Duodenal mucosa (tissue), 2 donors: ENCODE results near the gene CANT1.

Experiments used
- H3K27ac ChIP-seq: one replicate; pipeline ENCODE4 v1.7.0; 2013; ENCODE audit warnings: low read depth, low read length
- H3K27me3 ChIP-seq, 2 donors: one replicate each; pipeline ENCODE4 v1.7.0; 2013; ENCODE audit warnings: low read length in 2 of 2, control low read depth in 1 of 2; ENCODE audit not compliant: insufficient read depth in 2 of 2, control insufficient read depth in 1 of 2
- H3K36me3 ChIP-seq, 2 donors: one replicate each; pipeline ENCODE4 v1.7.0; 2013; ENCODE audit warnings: low read length in 2 of 2, control low read depth in 1 of 2; ENCODE audit not compliant: insufficient read depth in 2 of 2, control insufficient read depth in 1 of 2
- H3K4me1 ChIP-seq, 2 donors: one replicate each; pipeline ENCODE4 v1.7.0; 2013; ENCODE audit warnings: low read length in 2 of 2, control low read depth in 1 of 2; ENCODE audit not compliant: insufficient read depth in 2 of 2, control insufficient read depth in 1 of 2
- H3K4me3 ChIP-seq, 2 donors: one replicate each; pipeline ENCODE4 v1.7.0; 2013; ENCODE audit warnings: low read length in 2 of 2, low read depth in 1 of 2
- H3K9ac ChIP-seq, 2 donors: one replicate each; pipeline ENCODE4 v1.7.0; 2013; ENCODE audit warnings: low read length in 2 of 2, low read depth in 1 of 2
- H3K9me3 ChIP-seq, 2 donors: one replicate each; pipeline ENCODE4 v1.7.0; 2013; ENCODE audit warnings: low read length in 2 of 2, control low read depth in 1 of 2; ENCODE audit not compliant: control insufficient read depth in 1 of 2

The CANT1 gene

GRCh38 chr17:79009397-79010303 lies at the start of gene CANT1:
TSS of gene CANT1 (minus strand) at chr17:79009764. CDS start at chr17:78997622, 12,142 bp downstream.
- Histone ChIP-seq H3K27me3 (no peaks in the 10 kb centered on the region), H3K36me3 (peaks cover 0 to 10% of the 10 kb centered on the region in 2 donors), H3K27ac (peak within 1 kb of the TSS; percentile 74), H3K4me1 (peaks cover 41 to 47% of the 10 kb centered on the region in 2 donors), H3K9me3 (no peaks in the 10 kb centered on the region), H3K9ac (peak within 1 kb of the TSS; percentile 91 to 94), H3K4me3 (peak within 1 kb of the TSS; percentile 82 to 91)

- Histone ChIP-seq H3K36me3 (no peaks in the 10 kb centered on the region), H3K27ac (no peak overlapping the region), H3K27me3 (no peaks in the 10 kb centered on the region), H3K4me1 (no peaks in the 10 kb centered on the region), H3K9me3 (no peaks in the 10 kb centered on the region), H3K9ac (no peak overlapping the region), H3K4me3 (no peak overlapping the region)
Measured at GRCh38 chr17:79057737-79058385, 48.3 kb upstream of the CANT1 start.

DNA sequence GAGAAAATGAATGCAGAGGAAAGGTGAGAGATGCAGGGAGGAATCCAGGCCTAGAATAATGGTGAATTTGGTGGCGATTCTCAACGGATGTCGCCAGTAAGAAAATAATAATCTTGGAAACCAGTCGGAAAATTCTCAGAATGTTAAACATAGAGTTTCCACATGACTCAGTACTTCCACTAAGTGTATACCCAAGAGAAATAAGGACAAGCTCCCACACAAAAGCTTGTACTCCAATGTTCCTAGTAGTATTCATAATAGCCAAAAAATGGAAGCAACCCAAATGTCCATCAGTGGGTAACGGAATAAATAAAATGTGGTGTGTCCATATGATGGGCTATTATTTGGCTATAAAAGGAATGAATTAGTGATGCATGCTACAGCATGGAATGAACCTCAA lies 45.6 kb upstream of the CANT1 start:
- no peak overlapping the region for H3K9ac ChIP-seq
- no peaks in the 10 kb centered on the region for H3K36me3 ChIP-seq
- H3K27ac ChIP-seq: no peak overlapping the region
- no peaks in the 10 kb centered on the region for H3K9me3 ChIP-seq
- H3K4me1 ChIP-seq: no peaks in the 10 kb centered on the region
- peaks cover 0 to 2% of the 10 kb centered on the region in 2 donors for H3K27me3 ChIP-seq
- H3K4me3 ChIP-seq: no peak overlapping the region

- Histone ChIP-seq H3K36me3 (no peaks in the 10 kb centered on the region), H3K4me1 (no peaks in the 10 kb centered on the region), H3K4me3 (no peak overlapping the region), H3K9me3 (no peaks in the 10 kb centered on the region), H3K27ac (no peak overlapping the region), H3K27me3 (peaks cover 0 to 2% of the 10 kb centered on the region in 2 donors), H3K9ac (no peak overlapping the region)
Measured at GRCh38 chr17:79054200-79054960, 44.8 kb upstream of the CANT1 start.

DNA sequence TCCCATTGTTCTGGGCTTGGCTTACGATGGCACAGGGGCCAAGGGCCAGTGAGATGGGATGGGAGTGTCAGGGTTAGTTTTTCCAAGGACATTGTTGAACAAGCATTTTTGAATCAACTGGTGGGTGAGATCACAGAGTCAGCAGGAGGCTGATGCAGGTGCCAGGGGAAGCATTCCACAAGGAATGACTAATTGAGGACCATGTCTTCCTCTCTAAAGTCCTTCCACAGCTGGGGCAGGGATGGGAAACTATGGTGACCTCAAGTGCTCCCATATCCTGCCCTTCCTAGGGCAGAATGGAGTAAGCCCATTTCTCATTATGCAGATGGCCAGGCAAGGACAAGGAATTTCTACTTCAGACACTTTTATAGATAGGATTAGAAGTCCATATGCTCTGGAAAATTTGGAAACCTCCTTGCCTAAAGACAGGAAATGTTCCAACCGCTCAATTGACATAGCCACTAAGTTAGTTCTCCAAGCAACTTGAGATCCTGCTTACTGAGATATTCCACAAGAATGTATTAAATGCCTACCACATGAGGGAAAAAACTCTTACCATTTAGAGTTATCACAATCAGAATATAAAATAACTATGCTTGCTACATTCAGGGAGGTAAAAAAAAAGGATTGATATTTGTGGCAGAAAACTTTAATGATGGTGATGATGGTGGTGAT lies 43.8 kb upstream of the CANT1 start:
- Histone ChIP-seq H3K9ac (no peak overlapping the region), H3K4me3 (no peak overlapping the region)

DNA sequence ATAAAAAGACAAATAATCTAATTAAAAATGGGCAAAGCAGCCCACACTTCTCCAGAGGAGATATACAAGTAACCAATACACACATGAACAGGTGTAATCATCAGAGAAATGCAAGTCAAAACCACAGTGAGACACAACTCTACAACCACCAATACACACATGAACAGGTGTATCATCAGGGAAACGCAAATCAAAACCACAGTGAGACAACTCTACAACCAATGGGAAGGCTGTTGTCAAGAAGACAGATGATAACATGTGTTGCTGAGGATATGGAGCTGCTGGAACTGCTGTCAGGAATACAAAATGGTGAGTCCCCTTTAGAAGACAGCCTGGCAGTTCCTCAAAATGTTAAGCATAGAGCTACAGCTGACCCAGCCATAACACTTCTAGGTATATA lies 42.6 kb upstream of the CANT1 start:
- H3K36me3 ChIP-seq: peaks cover 0 to 3% of the 10 kb centered on the region in 2 donors
- H3K4me3 ChIP-seq: no peak overlapping the region
- no peak overlapping the region for H3K9ac ChIP-seq
- H3K27ac ChIP-seq: no peak overlapping the region
- H3K9me3 ChIP-seq: no peaks in the 10 kb centered on the region
- H3K27me3 ChIP-seq: peaks cover 0 to 2% of the 10 kb centered on the region in 2 donors
- H3K4me1 ChIP-seq: no peaks in the 10 kb centered on the region

More for the DNA sequence above, 43.8 kb upstream of the CANT1 start:
- no peaks in the 10 kb centered on the region for H3K9me3 ChIP-seq
- H3K36me3 ChIP-seq: no peaks in the 10 kb centered on the region
- H3K27ac ChIP-seq: no peak overlapping the region
- peaks cover 0 to 2% of the 10 kb centered on the region in 2 donors for H3K27me3 ChIP-seq
- no peaks in the 10 kb centered on the region for H3K4me1 ChIP-seq

DNA sequence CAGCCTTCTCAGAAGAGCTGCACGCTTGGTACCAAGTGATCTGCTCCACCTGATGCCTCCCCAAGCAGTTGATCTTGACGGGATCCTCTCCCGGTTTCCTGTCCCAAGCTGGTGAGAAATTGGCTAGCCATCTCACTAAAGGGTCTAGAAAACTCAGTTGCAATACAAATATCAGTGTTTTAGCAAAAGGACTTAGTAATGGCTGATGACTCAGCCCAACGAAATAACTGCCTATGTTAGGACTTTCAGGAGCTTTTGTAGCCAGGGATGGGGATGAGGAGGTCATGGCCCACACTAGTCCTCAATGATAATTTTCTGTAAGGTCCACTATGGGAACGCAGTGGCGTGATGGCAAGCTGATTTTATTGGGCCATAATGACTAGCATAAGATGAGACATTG lies 41.7 kb upstream of the CANT1 start:
- Histone ChIP-seq H3K36me3 (peaks cover 0 to 3% of the 10 kb centered on the region in 2 donors), H3K27me3 (peaks cover 0 to 2% of the 10 kb centered on the region in 2 donors), H3K4me3 (no peak overlapping the region), H3K9me3 (no peaks in the 10 kb centered on the region), H3K4me1 (no peaks in the 10 kb centered on the region), H3K27ac (no peak overlapping the region), H3K9ac (no peak overlapping the region)

GRCh38 chr17:79050551-79050950 lies 41.0 kb upstream of the CANT1 start:
- peaks cover 0 to 3% of the 10 kb centered on the region in 2 donors for H3K36me3 ChIP-seq
- no peaks in the 10 kb centered on the region for H3K4me1 ChIP-seq

DNA sequence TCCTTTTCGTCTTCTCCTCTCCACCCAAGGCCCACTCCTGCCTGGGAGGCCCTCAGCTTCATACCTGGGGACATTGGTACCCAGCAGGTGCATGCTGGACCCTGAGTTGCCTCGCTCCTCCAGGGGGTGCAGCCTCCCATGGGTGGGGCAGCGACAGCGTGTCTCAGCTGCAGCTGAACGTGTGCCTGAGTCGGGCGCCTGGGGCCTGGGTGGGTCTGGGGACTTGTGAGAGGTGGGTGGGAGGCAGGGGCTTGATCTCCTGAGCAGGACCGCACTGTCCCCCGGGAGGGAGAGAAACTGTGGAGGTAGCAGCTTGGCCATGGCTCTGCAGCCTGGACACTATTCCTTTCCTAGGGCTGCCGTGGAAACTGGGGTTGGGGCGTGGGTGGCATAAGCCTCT lies 40.3 kb upstream of the CANT1 start:
- Histone ChIP-seq H3K36me3 (peaks cover 0 to 3% of the 10 kb centered on the region in 2 donors), H3K4me1 (no peaks in the 10 kb centered on the region), H3K27ac (no peak overlapping the region), H3K9me3 (no peaks in the 10 kb centered on the region), H3K9ac (no peak overlapping the region), H3K4me3 (no peak overlapping the region), H3K27me3 (peaks cover 0 to 2% of the 10 kb centered on the region in 2 donors)

More at GRCh38 chr17:79050551-79050950, 41.0 kb upstream of the CANT1 start:
- H3K9me3 ChIP-seq: no peaks in the 10 kb centered on the region
- peaks cover 0 to 2% of the 10 kb centered on the region in 2 donors for H3K27me3 ChIP-seq
- no peak overlapping the region for H3K4me3 ChIP-seq
- H3K27ac ChIP-seq: no peak overlapping the region
- no peak overlapping the region for H3K9ac ChIP-seq
